HepG2 (cell line): Measurements from ENCODE around the gene TUBGCP6. TPM values are rescaled to one million over a fixed set of nuclear protein-coding genes. Genes with fewer than 3 reads are reported as not detected.

Source experiments
- ELF3 ChIP-seq: IDR thresholded peaks from 2 replicates; pipeline ENCODE4 v1.6.1; 2016; ENCODE audit warnings: missing genetic modification reagents, missing compliant biosample characterization
- GTF2F1 ChIP-seq: fragments of 150-350 bp; IDR thresholded peaks from 2 replicates; pipeline ENCODE4 v1.6.1; 2014; ENCODE audit warnings: low read length
- KLF6 ChIP-seq: IDR thresholded peaks from 2 replicates; pipeline ENCODE4 v1.8.0; 2016; ENCODE audit warnings: missing biosample characterization, missing genetic modification reagents
- NFE2 ChIP-seq: sonication (generic); formaldehyde crosslinking; IDR thresholded peaks from 2 replicates; pipeline ENCODE4 v1.4.0; 2020; ENCODE audit warnings: missing genetic modification reagents
- NR2F2 ChIP-seq: IDR thresholded peaks from 2 replicates; pipeline ENCODE4 v1.6.1; 2012; ENCODE audit warnings: low read depth, inconsistent platforms, borderline replicate concordance
- POLR2G ChIP-seq: fragments of 200-400 bp; formaldehyde crosslinking; IDR thresholded peaks from 2 replicates; pipeline ENCODE4 v1.6.1; 2018; ENCODE audit warnings: mild to moderate bottlenecking, low read depth, low read length, moderate library complexity
- PTBP1 ChIP-seq: fragments of 200-400 bp; formaldehyde crosslinking; IDR thresholded peaks from 2 replicates; pipeline ENCODE4 v1.6.1; 2018; ENCODE audit warnings: low read length, low read depth; ENCODE audit not compliant: poor library complexity, severe bottlenecking
- RFXANK ChIP-seq: IDR thresholded peaks from 2 replicates; pipeline ENCODE4 v1.6.1; 2016
- SALL1 ChIP-seq: sonication (generic); formaldehyde crosslinking; IDR thresholded peaks from 2 replicates; pipeline ENCODE4 v1.8.0; 2022; ENCODE audit warnings: mild to moderate bottlenecking, missing genetic modification reagents
- TMF1 ChIP-seq: sonication (generic); formaldehyde crosslinking; IDR thresholded peaks from 2 replicates; pipeline ENCODE4 v1.8.1; 2022; ENCODE audit warnings: low read depth, missing genetic modification reagents
- ZKSCAN5 ChIP-seq: sonication (generic); formaldehyde crosslinking; IDR thresholded peaks from 2 replicates; pipeline ENCODE4 v1.5.1; 2020; ENCODE audit warnings: mild to moderate bottlenecking, missing genetic modification reagents
- ZNF224 ChIP-seq: sonication (generic); formaldehyde crosslinking; IDR thresholded peaks from 2 replicates; pipeline ENCODE4 v1.5.0; 2020; ENCODE audit warnings: mild to moderate bottlenecking, missing genetic modification reagents
- ZNF441 ChIP-seq: sonication (generic); formaldehyde crosslinking; IDR thresholded peaks from 2 replicates; pipeline ENCODE4 v1.7.0; 2021; ENCODE audit warnings: missing genetic modification reagents, borderline replicate concordance
- ZNF546 ChIP-seq: sonication (generic); formaldehyde crosslinking; conservative IDR thresholded peaks from 2 replicates; pipeline ENCODE4 v1.8.1; 2023; ENCODE audit warnings: mild to moderate bottlenecking, missing genetic modification reagents
- ZNF577 ChIP-seq: sonication (generic); formaldehyde crosslinking; IDR thresholded peaks from 2 replicates; pipeline ENCODE4 v1.4.0; 2020; ENCODE audit warnings: mild to moderate bottlenecking, low read depth, missing genetic modification reagents, borderline replicate concordance
- ZNF616 ChIP-seq: sonication (generic); formaldehyde crosslinking; IDR thresholded peaks from 2 replicates; pipeline ENCODE4 v1.5.0; 2020; ENCODE audit warnings: low read depth, mild to moderate bottlenecking, missing genetic modification reagents
- ZNF772 ChIP-seq: sonication (generic); formaldehyde crosslinking; IDR thresholded peaks from 2 replicates; pipeline ENCODE4 v1.5.0; 2020; ENCODE audit warnings: mild to moderate bottlenecking, missing genetic modification reagents
- ZZZ3 ChIP-seq: sonication (generic); formaldehyde crosslinking; IDR thresholded peaks from 2 replicates; pipeline ENCODE4 v1.4.0; 2020; ENCODE audit warnings: missing genetic modification reagents, mild to moderate bottlenecking, borderline replicate concordance
- polyA plus RNA-seq, 8 experiments: library from polyadenylated mRNA; depleted of rRNA in 3 of 8; stranded (reverse) in 7 of 8; unstranded in 1 of 8; fragments of >200 nt; fragmentation: Illumina TruSeq in 4 of 8; extraction: Trizol in 4 of 8; gene quantifications; 2 replicates each; pipeline versions ENCODE4 v1.2.1 to v1.2.3, GENCODE V29; 2011 to 2016; ENCODE audit warnings: low read depth in 4 of 8, missing spikeins in 1 of 8, mixed read lengths in 1 of 8; ENCODE audit not compliant: insufficient read depth in 1 of 8
- total RNA-seq, 5 experiments: library from RNA; depleted of rRNA; stranded (reverse); fragments of >200 nt; fragmentation: Illumina TruSeq; extraction: Trizol; gene quantifications; 2 replicates each; pipeline ENCODE4 v1.2.3, GENCODE V29; 2016; ENCODE audit warnings: low read depth in 1 of 5
- TF ChIP-seq, protein P1 (sequence below): IDR thresholded peaks from 2 replicates; pipeline ENCODE4 v1.6.1; 2016; ENCODE audit warnings: mild to moderate bottlenecking, missing biosample characterization, missing genetic modification reagents
- TF ChIP-seq, protein P2 (sequence below): sonication (generic); formaldehyde crosslinking; IDR thresholded peaks from 2 replicates; pipeline ENCODE4 v1.4.0; 2020; ENCODE audit warnings: missing genetic modification reagents
- TF ChIP-seq, protein P3 (sequence below): sonication (generic); formaldehyde crosslinking; IDR thresholded peaks from 2 replicates; pipeline ENCODE4 v1.8.0; 2022; ENCODE audit warnings: missing genetic modification reagents, mild to moderate bottlenecking, moderate library complexity, borderline replicate concordance
- TF ChIP-seq, protein P4 (sequence below): sonication (generic); formaldehyde crosslinking; IDR thresholded peaks from 2 replicates; pipeline ENCODE4 v1.4.0; 2020; ENCODE audit warnings: missing genetic modification reagents
- TF ChIP-seq, protein P5 (sequence below), 2 experiments: fragments of 450-650 bp in 1 of 2; sonication (generic) in 1 of 2; formaldehyde crosslinking; IDR thresholded peaks; 2 replicates each; pipeline versions ENCODE4 v1.5.0 to v1.8.0; 2020 to 2022; ENCODE audit warnings: mild to moderate bottlenecking in 1 of 2, missing genetic modification reagents in 1 of 2

Gene TUBGCP6
- total and polyA plus RNA-seq, 2 of the 13 experiments (the other 11 are each of a cell fraction or from before 2014, with no cell fraction given), result 14.6 to 15.7 TPM

DNA sequence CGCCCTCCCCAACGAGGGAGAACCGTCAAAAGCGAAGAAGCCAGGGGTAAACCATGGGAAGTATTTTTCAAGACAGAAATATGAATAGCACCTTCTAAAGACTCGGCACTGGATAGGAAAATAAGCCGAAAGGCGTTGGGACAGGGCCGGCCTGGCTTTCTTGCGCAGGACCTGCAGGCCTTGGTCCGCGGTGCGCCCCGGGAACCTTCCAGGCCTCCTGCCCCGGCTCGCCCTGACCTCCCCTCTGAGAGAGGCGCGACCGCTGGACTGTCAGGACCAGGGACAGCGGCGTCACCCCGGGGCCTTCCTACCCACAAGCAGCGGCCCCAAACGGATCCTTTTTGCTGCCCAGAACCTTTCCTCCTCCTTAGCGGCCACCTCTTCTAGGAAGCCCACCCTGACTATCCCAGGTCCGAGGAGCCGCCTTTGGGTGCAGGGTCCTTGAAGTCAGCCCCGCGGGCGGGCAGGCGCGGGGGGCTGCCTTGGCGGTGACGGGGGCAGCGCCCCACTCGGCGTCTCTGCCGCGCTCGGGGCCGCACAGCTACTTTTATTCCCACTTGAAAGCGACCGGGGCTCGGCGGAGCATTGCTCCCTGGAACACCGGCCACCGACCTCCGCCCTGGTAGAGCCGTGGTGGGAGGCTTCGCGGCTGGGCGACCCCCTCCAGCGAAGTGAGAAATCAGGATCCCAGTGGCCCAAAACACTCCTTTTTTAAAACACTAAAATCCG lies 26.0 kb upstream of the TUBGCP6 start (continued):
- no peak for TF ChIP-seq PTBP1
- TF ChIP-seq, protein P1, sequence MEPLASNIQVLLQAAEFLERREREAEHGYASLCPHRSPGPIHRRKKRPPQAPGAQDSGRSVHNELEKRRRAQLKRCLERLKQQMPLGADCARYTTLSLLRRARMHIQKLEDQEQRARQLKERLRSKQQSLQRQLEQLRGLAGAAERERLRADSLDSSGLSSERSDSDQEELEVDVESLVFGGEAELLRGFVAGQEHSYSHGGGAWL (CRISPR knock-in tag), result peak; percentile 87; the same call in 1 of the 2 replicates
- TF ChIP-seq, protein P2, sequence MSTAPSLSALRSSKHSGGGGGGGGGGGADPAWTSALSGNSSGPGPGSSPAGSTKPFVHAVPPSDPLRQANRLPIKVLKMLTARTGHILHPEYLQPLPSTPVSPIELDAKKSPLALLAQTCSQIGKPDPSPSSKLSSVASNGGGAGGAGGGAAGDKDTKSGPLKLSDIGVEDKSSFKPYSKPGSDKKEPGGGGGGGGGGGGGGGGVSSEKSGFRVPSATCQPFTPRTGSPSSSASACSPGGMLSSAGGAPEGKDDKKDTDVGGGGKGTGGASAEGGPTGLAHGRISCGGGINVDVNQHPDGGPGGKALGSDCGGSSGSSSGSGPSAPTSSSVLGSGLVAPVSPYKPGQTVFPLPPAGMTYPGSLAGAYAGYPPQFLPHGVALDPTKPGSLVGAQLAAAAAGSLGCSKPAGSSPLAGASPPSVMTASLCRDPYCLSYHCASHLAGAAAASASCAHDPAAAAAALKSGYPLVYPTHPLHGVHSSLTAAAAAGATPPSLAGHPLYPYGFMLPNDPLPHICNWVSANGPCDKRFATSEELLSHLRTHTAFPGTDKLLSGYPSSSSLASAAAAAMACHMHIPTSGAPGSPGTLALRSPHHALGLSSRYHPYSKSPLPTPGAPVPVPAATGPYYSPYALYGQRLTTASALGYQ, result peak; percentile 63; the same call in 1 of the 2 replicates
- TF ChIP-seq, protein P3, sequence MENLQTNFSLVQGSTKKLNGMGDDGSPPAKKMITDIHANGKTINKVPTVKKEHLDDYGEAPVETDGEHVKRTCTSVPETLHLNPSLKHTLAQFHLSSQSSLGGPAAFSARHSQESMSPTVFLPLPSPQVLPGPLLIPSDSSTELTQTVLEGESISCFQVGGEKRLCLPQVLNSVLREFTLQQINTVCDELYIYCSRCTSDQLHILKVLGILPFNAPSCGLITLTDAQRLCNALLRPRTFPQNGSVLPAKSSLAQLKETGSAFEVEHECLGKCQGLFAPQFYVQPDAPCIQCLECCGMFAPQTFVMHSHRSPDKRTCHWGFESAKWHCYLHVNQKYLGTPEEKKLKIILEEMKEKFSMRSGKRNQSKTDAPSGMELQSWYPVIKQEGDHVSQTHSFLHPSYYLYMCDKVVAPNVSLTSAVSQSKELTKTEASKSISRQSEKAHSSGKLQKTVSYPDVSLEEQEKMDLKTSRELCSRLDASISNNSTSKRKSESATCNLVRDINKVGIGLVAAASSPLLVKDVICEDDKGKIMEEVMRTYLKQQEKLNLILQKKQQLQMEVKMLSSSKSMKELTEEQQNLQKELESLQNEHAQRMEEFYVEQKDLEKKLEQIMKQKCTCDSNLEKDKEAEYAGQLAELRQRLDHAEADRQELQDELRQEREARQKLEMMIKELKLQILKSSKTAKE (CRISPR knock-in tag), result no peak
- TF ChIP-seq, protein P4, sequence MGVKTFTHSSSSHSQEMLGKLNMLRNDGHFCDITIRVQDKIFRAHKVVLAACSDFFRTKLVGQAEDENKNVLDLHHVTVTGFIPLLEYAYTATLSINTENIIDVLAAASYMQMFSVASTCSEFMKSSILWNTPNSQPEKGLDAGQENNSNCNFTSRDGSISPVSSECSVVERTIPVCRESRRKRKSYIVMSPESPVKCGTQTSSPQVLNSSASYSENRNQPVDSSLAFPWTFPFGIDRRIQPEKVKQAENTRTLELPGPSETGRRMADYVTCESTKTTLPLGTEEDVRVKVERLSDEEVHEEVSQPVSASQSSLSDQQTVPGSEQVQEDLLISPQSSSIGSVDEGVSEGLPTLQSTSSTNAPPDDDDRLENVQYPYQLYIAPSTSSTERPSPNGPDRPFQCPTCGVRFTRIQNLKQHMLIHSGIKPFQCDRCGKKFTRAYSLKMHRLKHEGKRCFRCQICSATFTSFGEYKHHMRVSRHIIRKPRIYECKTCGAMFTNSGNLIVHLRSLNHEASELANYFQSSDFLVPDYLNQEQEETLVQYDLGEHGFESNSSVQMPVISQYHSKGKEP (CRISPR knock-in tag), result peak; percentile 93
- TF ChIP-seq ZNF772 (CRISPR knock-in tag), result peak; percentile 58; the same call in 1 of the 2 replicates
- TF ChIP-seq NR2F2, result no peak
- TF ChIP-seq ZNF224 (CRISPR knock-in tag), result no peak
- no peak for TF ChIP-seq POLR2G
- TF ChIP-seq ZNF441 (CRISPR knock-in tag), result peak; percentile 81; the same call in 1 of the 2 replicates
- TF ChIP-seq SALL1 (CRISPR knock-in tag), result peak; percentile 86
- TF ChIP-seq NFE2 (CRISPR knock-in tag), result peak; percentile 54; the same call in 1 of the 2 replicates
- TF ChIP-seq ZKSCAN5 (CRISPR knock-in tag), result 0 out of 2 replicates have a peak, but pooled peaks have one; percentile 56
- peak; percentile 61 for TF ChIP-seq ELF3 (CRISPR knock-in tag)
- no peak for TF ChIP-seq RFXANK
- peak; percentile 97 for TF ChIP-seq KLF6 (CRISPR knock-in tag)
- no peak for TF ChIP-seq ZZZ3 (CRISPR knock-in tag)
- TF ChIP-seq ZNF616 (CRISPR knock-in tag), result peak; percentile 78; the same call in 1 of the 2 replicates
- no peak for TF ChIP-seq ZNF577 (CRISPR knock-in tag)
- peak; percentile 79; the same call in 1 of the 2 replicates for TF ChIP-seq ZNF546 (CRISPR knock-in tag)
- no peak; the same call in 1 of the 2 replicates for TF ChIP-seq TMF1 (CRISPR knock-in tag)
- TF ChIP-seq GTF2F1, result no peak
- TF ChIP-seq, protein P5, sequence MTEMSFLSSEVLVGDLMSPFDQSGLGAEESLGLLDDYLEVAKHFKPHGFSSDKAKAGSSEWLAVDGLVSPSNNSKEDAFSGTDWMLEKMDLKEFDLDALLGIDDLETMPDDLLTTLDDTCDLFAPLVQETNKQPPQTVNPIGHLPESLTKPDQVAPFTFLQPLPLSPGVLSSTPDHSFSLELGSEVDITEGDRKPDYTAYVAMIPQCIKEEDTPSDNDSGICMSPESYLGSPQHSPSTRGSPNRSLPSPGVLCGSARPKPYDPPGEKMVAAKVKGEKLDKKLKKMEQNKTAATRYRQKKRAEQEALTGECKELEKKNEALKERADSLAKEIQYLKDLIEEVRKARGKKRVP (CRISPR knock-in tag; IDR thresholded peaks at IDR 0.05), result no peak
